ENCODE results near the gene RPS6KC1.
"Not testable (repeated sequence)": the region's sequence is repeated elsewhere in the genome, so short reads cannot be mapped to it uniquely, and the experiment has no call there.

The RPS6KC1 gene, protein sequence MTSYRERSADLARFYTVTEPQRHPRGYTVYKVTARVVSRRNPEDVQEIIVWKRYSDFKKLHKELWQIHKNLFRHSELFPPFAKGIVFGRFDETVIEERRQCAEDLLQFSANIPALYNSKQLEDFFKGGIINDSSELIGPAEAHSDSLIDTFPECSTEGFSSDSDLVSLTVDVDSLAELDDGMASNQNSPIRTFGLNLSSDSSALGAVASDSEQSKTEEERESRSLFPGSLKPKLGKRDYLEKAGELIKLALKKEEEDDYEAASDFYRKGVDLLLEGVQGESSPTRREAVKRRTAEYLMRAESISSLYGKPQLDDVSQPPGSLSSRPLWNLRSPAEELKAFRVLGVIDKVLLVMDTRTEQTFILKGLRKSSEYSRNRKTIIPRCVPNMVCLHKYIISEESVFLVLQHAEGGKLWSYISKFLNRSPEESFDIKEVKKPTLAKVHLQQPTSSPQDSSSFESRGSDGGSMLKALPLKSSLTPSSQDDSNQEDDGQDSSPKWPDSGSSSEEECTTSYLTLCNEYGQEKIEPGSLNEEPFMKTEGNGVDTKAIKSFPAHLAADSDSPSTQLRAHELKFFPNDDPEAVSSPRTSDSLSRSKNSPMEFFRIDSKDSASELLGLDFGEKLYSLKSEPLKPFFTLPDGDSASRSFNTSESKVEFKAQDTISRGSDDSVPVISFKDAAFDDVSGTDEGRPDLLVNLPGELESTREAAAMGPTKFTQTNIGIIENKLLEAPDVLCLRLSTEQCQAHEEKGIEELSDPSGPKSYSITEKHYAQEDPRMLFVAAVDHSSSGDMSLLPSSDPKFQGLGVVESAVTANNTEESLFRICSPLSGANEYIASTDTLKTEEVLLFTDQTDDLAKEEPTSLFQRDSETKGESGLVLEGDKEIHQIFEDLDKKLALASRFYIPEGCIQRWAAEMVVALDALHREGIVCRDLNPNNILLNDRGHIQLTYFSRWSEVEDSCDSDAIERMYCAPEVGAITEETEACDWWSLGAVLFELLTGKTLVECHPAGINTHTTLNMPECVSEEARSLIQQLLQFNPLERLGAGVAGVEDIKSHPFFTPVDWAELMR

DNA sequence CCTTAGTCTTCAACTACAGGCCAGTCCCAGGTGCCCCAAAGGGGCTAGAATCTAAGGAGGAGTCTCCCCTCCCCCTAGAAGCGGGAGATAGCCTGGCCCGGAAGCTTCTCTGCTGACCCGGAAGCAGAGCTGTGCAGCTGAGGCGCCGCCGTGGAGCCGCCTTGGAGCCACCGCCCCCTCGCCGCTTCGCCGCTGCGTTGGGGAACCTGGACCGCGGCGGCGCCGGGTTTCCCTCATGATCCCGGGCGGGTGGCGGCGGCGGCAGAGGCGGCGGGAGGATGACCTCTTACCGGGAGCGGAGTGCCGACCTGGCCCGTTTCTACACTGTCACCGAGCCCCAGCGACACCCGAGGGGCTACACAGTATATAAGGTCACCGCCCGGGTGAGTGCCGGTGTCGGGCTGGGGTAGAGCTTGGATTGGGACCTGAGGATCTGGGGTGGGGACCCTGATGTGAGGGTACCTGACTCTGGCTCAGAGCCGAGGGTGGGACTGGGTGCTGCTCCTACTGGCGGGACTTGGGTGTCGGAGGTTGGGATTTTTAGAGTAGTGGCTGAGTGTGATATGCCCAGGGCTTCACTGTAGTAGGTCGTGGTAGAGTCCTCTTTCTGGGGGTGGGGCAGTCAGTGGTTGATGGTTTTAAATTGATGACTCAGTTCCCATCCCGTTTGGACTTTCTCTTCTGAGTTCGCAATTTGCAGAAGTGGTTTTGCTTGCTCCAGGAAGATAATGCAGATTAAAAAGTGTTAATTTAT is at the start of gene RPS6KC1:
Gene RPS6KC1 (plus strand): TSS at position 115 of the 754 bp plus-strand sequence. CDS start 164 bp downstream, at position 279.
- peak; percentile 91 for DNase-seq

DNA sequence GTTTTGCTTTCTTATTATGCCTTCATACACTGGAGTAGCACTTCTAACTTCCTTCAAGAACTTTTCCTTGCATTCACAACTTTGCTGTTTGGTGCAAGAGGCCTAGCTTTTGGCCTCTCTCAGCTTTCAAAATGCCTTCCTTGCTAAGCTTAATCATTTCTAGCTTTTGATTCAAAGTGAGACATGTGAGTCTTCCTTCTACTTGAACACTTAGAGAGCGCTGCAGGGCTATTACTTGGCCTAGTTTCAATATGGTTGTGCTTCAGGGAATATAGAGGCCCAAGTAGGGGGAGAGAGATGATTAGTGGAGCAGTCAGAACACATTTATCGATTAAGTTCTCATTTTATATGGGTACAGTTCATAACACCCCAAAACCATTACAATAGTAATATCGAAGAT is 47.8 kb upstream of the RPS6KC1 start:
- DNase-seq, result peak; percentile 88

DNA sequence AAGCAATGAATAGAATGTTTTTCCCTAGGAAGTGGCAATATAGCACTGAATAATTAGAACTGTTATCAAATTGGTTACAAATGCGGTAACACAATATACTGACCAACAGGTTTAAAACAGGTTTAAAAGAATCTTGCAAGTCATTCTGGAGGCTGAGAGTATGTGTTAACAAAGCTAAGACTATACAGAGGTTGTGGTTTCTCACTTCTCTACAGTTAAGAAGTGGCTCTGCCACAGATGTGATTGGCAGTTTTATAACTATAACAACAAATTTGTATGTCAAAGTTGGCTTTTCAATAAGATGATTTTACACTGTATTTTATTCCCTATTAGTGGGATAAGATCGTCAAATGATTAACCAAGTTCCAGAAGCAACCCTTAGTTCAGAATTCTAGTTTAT is 42.5 kb upstream of the RPS6KC1 start:
- DNase-seq, result peak; percentile 60

DNA sequence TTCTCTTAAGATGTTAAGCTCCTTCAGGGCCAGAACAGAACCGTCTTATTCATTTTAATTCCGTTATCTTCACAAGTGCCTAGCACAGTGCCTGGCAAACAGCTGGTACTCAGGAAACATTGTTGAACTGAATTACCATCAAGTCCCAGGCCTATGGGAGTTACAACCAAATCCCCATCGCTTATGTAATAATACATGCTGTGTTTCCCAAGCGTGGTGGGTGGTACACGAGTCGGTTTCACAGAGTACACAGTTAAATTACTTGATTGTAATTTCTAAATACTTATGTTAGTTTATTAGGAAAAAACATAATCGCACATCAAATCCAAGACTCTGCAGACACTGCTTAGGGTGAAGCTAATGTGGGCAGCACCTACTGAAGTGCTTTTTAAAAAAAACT is 36.4 kb upstream of the RPS6KC1 start:
- DNase-seq, result peak; percentile 14

DNA sequence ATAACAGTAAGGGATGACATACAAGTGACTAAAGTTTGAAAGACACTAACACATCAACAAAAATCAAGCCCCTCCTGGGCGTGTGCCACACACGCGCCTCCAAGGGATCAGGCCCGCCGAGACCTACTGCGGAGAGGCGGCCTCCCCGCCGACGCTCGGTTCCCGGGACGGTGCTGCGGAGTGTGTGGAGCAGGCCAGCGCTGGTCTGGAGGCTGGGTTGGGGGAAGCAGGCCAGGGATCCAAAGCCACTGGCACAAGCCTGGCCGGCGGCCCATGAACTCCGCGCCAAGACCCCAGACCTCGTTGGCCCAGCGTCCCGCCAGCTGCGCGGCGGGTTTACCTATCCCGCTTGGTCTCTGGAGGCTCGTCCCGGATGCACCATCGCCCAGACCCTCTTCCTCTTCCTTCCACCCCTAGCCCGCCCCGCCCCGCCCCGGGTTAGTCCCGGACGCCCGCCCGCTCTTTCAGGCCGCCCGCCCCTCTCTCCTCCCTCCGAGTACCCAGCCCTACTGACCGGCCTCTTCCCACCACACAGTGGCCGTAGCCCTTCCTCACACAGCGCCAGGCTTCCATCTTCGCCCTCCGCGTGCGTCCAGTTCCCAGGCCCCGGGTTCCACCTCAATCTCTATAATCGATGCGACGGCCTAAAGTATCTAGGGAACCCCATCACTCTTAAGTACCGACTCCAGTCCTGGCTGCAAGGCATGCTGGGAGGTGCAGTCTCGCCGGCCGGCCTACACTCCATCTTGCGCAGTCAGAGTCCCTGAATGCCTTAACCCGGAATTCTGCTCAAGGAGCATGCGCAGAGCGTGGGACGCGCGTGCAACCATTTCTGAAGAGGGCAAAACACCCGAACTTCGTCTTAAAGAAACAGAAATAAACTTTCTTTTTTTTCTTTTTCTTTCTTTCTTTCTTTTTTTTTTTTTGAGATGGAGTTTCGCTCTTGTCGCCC is 35.7 kb upstream of the RPS6KC1 start, which contains the start of gene ANGEL2:
Gene ANGEL2 (minus strand): TSS at position 769 of the 952 bp plus-strand sequence. CDS start 196 bp downstream, at position 573.
- peak; percentile 97 for DNase-seq

DNA sequence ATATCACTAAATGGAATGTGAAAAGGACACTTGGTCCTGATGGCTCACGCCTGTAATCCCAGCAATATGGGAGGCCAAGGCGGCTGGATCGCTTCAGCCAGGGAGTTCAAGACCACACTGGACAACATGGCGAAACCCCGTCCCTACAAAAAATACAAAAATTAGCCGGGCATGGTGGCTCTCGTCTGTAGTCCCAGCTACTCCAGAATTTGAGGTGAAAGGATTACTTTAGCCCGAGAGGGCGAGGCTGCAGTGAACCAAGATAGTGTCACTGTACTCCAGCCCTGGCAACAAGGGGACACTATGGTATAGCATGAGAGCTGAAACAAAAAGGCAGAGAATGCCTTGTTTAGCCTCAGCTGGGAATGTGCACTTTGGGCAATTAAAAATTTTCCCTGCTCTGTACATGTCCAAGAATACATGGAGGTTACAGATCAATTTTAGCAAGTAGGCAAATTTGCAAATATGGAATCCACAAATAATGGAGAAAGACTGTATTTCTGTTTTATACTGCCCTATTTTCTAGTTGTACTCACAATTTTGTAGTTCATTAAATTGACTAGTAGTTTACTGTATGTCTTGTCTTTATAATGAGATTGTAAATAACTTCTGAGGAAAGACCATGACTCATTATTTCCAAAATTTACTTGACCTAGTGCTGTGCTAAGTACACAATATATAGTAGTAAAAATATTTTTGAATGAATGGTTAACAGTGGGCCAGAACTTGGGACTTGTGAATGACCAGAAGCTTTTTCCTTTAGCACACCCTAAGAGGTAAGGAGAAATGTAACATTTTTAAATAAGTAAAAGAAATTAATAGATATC is 33.4 kb upstream of the RPS6KC1 start:
- no peak for DNase-seq

DNA sequence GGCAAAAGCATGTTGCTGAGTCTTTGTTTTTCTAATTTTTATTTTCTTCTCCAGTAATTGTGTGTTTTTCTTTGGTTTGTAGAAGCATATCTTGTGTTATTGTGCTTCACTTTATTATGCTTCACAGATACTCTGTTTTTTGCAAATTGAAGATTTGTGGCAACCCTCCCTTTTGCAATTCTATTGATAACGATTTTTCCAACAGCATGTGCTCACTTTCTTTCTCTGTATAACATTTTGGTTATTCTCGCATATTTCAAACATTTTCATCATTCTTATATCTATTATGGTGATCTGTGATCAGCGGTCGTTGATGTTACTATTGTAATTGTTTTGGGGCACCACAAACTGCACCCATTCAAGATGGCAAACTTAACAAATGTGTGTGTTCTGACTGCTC is 31.6 kb upstream of the RPS6KC1 start:
- no peak for DNase-seq

DNA sequence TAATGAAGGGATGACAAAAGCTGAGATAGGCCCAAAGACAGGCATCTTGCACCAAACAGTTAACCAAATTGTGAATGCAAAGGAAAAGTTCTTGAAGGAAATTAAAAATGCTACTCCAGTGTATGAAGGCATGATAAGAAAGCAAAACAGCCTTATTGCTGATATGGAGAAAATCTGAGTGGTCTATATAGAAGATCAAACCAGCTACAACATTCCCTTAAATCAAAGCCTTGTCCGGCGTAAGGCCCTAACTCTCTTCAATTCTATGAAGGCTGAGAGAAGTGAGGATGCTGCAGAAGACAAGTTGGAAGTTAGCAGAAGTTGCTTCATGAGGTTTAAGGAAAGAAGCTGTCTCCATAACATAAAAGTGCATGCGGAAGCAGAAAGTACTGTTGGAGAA is 31.0 kb upstream of the RPS6KC1 start:
- no peak for DNase-seq

DNA sequence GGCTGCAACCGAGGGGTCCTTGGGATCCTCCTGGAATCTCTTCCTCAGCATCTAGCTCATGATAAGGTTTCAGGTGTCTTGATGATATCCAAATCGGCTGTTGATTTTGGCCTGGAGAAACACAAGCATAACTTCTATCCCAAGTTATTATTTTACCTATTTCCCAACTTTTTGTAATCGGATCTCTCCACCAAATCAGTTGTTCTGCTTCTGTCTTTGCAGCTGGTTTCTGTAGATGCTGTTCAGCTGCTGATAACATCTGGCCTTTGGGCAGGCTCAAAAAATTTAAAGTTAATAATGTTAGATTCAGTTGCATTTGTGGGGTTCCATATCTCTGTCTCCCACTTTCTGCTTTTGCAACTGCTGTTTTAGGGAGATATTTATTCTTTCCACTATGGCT is 24.0 kb upstream of the RPS6KC1 start:
- DNase-seq, result not testable (repeated sequence)

DNA sequence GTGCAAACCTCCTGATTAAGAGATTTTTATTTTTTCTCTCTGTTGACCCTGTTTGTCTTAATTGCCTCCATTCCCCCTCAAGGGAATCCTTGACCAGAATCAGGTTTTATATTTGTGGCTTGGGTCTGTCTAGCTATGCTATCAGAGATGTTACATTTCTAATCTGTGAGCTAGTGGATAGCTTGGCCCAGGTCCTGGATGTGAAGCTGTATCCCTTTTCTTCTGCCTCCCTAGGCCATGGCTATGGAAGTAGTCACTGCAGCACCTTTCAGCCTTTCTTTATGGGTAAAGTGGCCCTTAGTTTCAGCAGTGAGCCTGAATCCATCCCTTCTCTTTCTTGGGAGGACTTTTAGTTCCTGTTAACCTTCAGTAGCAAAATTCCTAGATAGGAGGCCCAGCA is 18.4 kb upstream of the RPS6KC1 start:
- no peak for DNase-seq

DNA sequence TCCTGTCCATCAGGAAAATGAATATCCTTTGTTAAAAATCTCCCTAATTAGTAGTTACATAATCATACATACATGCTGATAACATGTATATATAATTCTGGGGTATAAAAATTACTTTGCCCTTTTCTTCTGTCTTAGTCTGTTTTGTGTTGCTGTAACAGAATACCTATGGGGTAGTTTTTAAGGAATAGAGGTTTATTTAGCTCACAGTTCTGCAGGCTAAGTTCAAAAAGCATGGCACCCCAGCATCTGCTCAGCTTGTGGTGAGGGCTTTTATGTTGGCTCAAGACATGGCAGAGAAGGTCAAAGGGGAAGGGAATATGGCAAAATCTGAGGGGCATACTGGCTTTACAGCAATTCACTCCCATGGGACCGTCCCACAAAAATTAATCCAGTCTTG is 16.3 kb upstream of the RPS6KC1 start:
- DNase-seq, result no peak

DNA sequence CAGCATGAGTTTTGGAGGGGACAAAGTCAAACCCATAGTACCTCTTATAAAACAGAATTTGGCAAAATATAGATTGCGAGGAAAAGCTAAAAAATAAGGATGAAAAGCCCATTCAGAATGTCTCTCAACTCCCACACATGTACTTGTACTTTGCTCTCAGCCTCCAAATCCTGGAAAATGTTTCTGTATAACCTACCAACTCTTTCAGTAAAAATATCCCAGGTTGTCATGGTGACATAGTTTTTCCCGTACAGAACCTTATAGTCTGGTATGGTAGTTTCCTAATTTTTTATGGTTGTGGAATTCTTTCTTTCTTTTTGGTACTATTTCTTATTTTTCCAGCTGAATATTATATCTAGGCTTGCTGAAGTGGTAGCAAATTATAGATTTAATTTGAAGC is 15.5 kb upstream of the RPS6KC1 start:
- no peak for DNase-seq

DNA sequence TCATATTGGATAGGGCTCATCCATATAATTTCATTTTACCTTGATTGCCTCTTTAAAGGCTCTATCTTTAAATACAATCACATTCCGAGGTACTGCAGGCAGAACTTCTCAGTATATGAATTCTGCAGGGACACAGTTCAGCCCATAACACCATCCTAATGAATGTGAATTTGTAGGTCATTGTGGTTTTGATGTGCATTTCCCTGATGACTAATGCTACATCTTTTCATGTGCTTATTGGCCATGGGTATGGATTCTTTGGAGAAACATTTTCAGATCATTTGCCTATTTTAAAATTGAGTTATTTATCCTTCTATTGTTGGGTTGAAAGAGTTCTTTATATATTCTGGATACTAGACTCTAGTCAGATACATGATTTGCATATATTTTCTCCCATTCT is 9.6 kb upstream of the RPS6KC1 start:
- no peak for DNase-seq

DNA sequence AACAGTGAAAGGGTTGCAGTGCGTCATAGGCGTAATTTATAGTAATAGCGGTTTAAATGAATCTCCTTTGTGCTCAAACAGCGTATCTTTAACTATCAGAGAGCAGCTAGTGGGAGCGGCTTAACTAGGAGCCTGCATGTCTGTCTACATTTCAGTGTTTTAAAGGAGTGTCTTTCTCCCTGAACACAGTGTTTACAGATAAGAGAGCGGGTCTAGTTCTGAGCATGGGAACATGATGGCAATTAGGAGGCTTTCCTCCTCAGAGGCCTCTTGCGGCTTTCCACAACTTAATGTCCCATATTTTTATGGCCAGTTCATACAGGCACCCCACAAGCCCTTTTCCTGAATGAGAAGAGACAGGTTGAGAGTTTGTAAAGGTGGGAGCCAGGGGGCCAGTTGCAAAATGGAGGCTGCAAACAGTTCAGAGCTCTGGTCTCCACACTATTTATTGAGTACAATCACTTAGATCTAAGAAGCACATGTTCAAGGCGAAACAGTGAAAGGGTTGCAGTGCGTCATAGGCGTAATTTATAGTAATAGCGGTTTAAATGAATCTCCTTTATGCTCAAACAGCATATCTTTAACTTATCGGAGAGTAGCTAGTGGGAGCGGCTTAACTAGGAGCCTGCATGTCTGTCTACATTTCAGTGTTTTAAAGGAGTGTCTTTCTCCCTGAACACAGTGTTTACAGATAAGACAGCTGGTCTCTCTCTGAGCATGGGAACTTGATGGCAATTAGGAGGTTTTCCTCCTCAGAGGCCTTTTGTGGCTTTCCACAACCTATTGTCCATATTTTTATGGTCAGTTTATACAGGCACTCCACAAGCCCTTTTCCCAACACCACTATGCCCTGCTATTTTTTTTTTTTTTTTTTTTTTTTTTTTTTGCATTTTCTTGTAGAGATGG is 5.5 kb upstream of the RPS6KC1 start:
- not testable (repeated sequence) for DNase-seq

DNA sequence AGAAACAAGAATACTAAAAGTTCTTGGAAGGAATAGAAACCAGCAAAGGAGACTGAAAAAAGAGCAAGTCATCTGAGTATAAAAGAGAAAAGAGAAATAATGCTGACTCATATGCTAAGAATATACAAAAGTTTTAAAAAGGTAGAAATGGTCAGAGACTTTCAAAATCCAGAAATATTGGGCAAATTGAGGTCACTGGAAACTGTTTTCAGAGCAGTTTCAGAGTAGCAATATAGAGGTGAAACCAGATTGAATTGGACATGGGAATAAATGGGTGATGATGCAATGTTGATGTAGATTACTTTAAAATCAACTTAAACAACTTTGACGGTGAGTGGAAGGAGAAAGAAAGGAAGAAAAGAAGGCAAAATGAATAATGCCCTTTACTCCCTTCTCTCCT is 1.8 kb upstream of the RPS6KC1 start:
- DNase-seq, result no peak

DNA sequence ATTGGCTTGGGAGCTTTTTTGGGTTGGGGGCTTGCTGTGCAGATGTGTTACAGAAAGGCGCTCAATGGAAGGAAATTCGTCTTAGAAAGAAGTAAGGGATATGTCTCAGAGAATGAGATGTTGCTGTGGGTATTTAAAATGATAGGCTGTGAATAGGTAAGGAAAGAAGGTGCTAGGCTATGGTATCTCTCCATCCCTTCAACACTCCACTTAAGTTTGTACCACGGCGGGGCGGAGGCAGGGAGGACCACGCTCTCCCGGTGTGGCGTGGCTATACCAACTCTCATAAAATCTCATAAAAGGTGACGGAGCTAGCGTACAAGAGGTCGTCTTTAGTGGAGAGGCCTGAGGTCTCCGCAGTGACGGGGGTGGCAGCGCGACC is 305 bp upstream of the RPS6KC1 start:
- DNase-seq, result no peak

DNA sequence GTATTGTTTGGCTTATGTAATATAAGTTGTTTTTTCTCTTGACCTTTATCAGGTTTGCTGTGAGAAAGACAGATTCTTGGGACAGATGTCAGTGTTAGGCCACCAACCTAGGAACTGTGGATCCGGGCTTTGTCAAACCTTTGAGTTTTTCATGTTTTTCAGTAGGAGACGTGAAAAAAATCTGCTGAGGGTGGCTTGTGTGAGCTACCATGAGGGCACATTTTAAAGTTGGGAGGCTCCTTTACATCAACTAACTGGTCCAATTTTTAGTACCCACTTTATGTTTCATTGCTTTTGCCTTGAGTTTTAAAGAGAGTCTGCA is 801 bp downstream of the RPS6KC1 start:
- no peak for DNase-seq

DNA sequence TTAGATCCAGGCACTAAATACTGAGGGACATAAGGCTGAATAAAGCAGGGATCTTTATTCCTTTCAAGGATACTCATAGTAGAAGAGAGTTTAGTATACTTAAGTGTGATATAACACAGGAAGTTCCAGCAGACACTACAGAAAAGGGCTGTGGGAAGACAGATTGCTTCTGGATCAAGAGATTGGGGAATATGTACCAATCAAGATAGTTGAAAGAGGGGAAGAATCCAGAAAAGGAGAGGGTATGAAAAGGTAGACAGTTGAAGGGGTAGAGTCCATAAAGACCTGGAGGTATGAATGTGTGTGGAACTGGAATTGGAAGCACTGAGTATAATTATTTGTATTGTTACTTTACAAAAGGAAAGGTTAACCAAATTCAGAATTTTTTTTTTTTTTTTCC is 2.4 kb downstream of the RPS6KC1 start:
- DNase-seq, result no peak

DNA sequence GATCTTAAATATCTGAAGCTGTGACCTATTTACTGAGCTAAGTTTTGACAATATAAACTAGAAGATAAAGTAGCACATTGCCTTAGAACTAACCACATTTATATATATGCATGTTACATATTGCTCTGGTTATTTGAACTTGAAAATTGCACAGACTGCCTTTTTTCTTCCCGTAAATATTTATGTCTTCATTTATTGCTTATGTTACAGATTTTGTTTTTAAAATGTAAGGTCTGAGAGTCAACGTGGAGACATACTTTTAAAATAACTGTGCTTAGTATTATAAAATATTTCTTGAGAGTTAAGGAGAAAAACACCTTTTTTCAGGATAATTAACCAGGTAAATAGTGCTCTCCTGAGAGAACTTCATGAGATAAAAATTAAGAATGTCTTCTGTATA is 3.1 kb downstream of the RPS6KC1 start:
- DNase-seq, result no peak
